ENCODE results near the gene ENTHD1.

ENTHD1 gene

DNA sequence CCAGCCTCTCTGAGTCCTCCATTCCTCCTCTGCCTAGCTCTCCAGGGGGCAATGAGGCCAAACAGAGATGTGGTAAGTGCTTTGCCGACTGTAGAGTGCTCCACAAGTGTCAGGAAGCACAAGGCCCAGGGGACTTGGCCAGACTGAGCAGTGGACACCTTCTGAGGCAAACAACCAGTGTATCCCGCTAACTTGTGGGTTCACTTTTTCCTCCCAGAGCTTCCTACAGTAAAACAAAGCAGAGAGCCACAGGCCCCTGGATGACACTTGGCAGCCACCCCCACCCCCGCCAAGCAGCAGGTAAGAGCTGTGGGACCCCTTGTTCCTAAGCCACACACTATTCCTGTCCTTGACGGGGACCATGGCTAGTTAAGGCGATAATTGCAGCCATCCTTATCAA lies 162.1 kb downstream of the ENTHD1 start:
- no peak overlapping the region for H3K9ac ChIP-seq (ENCODE audit: low read length)
- H3K27me3 ChIP-seq (ENCODE audit: control insufficient read depth, insufficient read depth, low read length) = peaks cover 7% of the 10 kb centered on the region
- H3K36me3 ChIP-seq (ENCODE audit: control insufficient read depth, insufficient read depth, low read length) = no peaks in the 10 kb centered on the region
- no peaks in the 10 kb centered on the region for H3K4me1 ChIP-seq (ENCODE audit: control insufficient read depth, insufficient read depth, low read length)
- H3K4me3 ChIP-seq (ENCODE audit: low read length) = no peak overlapping the region
- no peaks in the 10 kb centered on the region for H3K9me3 ChIP-seq (ENCODE audit: control insufficient read depth, low read length)

DNA sequence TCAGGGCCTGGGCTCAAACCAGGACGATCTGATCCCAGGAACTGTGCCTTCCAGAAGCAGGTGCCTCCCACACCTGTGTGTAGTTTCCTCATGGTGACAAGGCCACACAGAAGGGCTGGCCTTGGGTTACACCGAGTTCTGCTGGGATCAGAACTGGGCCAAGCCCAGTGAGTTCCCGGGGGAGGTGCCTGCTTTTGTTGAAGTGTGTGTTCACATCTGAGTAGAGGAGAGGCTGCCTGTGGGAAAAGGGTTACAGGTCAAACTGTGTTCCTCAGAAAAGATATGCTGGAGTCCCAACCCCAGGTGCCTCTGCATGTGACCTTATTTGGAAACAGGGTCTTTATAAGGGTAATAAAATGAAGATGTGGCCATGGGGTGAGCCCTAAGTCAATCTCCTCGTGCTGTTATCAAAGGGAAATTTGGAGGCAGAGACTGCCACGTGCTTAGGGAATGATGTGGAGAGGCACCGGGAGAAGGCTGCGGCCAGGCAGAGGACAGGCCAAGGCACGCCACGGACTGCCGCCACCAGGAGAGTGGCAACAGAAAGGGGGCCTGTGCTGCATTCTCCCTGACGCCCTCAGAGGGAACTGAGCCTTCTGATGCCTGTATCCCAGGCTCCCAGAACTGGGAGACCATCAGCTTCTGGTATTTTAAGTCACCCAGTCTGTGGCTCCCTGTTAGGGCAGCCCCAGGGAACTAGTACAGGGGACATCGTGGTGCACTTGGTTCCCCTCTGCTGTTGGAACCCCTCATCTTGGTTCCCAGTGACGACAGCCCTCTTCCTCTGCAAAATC lies 164.2 kb downstream of the ENTHD1 start:
- Histone ChIP-seq H3K9me3 (ENCODE audit: control insufficient read depth, low read length) (no peaks in the 10 kb centered on the region), H3K9ac (ENCODE audit: low read length) (no peak overlapping the region), H3K27me3 (ENCODE audit: control insufficient read depth, insufficient read depth, low read length) (peaks cover 10% of the 10 kb centered on the region), H3K4me3 (ENCODE audit: low read length) (no peak overlapping the region), H3K4me1 (ENCODE audit: control insufficient read depth, insufficient read depth, low read length) (peaks cover 5% of the 10 kb centered on the region), H3K36me3 (ENCODE audit: control insufficient read depth, insufficient read depth, low read length) (no peaks in the 10 kb centered on the region)

DNA sequence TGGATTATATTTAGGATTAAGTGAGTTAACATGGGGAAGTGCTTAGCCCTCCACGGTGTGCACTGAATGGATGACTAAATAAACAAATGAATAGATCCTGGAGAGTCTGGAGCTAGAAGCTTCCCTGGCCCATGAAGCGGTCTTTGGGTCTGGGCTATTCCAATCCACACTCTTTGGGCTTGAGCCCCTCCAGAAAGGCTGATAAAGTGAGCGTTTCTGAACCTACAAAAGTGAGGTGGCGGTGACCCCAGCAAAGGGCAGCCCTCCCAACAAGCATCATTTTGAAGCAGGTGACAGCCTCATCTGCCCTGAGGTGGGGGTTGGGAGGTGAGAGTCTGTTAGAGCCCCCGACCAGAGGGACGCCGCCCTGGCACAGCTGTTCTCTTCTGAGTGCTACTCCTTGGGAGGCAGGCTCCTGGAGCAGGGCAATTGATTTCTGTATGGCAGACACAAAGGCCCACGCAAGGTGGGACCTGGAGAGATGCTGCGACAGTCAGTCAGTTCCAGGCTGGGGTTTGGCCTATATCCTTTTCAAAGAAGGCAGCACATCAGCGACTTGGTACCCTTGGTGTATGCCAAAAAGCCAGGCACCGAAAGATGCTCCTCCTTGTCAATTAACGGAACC lies 165.2 kb downstream of the ENTHD1 start:
- H3K36me3 ChIP-seq (ENCODE audit: control insufficient read depth, insufficient read depth, low read length) = no peaks in the 10 kb centered on the region
- no peaks in the 10 kb centered on the region for H3K9me3 ChIP-seq (ENCODE audit: control insufficient read depth, low read length)
- H3K4me3 ChIP-seq (ENCODE audit: low read length) = no peak overlapping the region
- H3K9ac ChIP-seq (ENCODE audit: low read length) = no peak overlapping the region
- peaks cover 10% of the 10 kb centered on the region for H3K27me3 ChIP-seq (ENCODE audit: control insufficient read depth, insufficient read depth, low read length)
- peaks cover 15% of the 10 kb centered on the region for H3K4me1 ChIP-seq (ENCODE audit: control insufficient read depth, insufficient read depth, low read length)

DNA sequence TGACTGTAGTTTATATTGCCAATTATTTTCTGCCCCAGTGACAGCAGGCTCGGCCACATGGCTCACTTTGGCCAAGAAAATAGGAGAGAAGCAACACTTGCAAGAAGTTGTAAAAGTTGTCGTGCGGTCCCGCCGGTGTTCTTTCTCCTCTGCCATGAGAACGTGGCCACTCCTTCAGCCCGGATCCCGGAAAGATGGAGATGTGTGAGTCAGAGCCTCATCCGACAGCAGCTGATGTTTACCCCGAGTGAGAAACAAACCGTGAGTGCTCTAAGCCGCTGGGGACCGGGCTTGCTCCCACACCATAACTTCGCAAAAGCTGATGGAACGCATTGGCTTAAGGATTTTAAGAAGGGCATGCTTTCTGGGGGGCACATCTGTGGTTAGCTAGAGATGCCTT lies 166.0 kb downstream of the ENTHD1 start:
- Histone ChIP-seq H3K27me3 (ENCODE audit: control insufficient read depth, insufficient read depth, low read length) (peaks cover 10% of the 10 kb centered on the region), H3K4me3 (ENCODE audit: low read length) (no peak overlapping the region), H3K9me3 (ENCODE audit: control insufficient read depth, low read length) (no peaks in the 10 kb centered on the region), H3K9ac (ENCODE audit: low read length) (no peak overlapping the region), H3K4me1 (ENCODE audit: control insufficient read depth, insufficient read depth, low read length) (peaks cover 16% of the 10 kb centered on the region), H3K36me3 (ENCODE audit: control insufficient read depth, insufficient read depth, low read length) (no peaks in the 10 kb centered on the region)

DNA sequence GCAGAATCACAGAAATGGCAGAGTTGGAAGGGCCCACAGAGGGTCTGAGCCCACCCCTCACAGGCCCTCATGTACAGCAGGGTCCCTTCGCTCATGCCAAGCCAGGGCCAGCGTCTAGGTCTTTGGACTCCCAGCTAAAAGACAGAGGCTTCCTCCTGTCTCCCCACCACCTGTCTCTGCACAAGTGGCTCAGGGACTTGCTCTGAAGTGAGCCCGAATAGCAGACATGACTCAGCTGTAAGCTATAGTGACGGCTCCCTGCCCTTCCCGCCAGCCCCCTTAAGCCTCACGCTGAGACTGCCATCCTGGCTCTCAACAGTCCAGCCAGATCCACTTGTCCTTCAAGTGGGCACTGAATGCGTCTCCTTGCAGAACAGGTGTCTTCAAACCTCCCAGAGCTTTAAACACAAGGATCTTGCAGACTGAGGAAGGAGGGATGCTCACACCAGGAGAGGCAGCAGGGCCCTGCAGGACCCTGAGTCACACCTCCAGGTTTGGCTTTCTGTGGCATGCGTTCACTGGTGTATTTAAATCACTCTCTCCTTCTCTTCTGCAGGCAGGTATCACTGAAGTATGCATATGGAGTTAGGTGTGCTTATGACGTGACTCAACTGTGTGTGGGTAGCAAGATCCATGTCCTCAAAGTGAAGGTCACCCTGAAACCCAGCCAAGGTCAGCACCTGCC lies 168.1 kb downstream of the ENTHD1 start:
- peaks cover 4% of the 10 kb centered on the region for H3K27me3 ChIP-seq (ENCODE audit: control insufficient read depth, insufficient read depth, low read length)

DNA sequence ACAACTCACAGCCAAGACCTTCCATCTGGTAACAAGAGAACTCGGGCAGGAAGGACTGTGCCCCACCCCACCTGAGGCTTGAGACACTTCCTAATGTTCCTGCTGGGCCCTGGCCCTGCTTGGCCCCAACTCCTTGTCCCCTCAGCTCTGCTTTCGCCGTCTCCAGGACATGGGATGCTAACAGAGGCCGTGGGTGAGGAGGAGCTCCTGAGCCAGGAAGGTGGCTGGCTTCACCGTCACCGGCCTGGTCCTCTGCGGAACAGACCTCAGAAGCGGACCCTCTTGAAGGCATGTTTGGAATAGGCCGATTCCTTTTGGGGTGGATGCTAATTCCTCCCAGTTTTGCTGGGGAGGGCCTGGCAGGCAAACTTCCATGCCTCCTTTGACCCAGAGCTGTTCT lies 168.7 kb downstream of the ENTHD1 start:
- Histone ChIP-seq H3K4me1 (ENCODE audit: control insufficient read depth, insufficient read depth, low read length) (peaks cover 19% of the 10 kb centered on the region), H3K27me3 (ENCODE audit: control insufficient read depth, insufficient read depth, low read length) (peaks cover 4% of the 10 kb centered on the region), H3K4me3 (ENCODE audit: low read length) (no peak overlapping the region), H3K9ac (ENCODE audit: low read length) (no peak overlapping the region), H3K9me3 (ENCODE audit: control insufficient read depth, low read length) (no peaks in the 10 kb centered on the region), H3K36me3 (ENCODE audit: control insufficient read depth, insufficient read depth, low read length) (no peaks in the 10 kb centered on the region)

More for the DNA sequence above, 168.1 kb downstream of the ENTHD1 start:
- Histone ChIP-seq H3K4me3 (ENCODE audit: low read length) (no peak overlapping the region), H3K4me1 (ENCODE audit: control insufficient read depth, insufficient read depth, low read length) (peaks cover 16% of the 10 kb centered on the region), H3K36me3 (ENCODE audit: control insufficient read depth, insufficient read depth, low read length) (no peaks in the 10 kb centered on the region), H3K9me3 (ENCODE audit: control insufficient read depth, low read length) (no peaks in the 10 kb centered on the region), H3K9ac (ENCODE audit: low read length) (no peak overlapping the region)

DNA sequence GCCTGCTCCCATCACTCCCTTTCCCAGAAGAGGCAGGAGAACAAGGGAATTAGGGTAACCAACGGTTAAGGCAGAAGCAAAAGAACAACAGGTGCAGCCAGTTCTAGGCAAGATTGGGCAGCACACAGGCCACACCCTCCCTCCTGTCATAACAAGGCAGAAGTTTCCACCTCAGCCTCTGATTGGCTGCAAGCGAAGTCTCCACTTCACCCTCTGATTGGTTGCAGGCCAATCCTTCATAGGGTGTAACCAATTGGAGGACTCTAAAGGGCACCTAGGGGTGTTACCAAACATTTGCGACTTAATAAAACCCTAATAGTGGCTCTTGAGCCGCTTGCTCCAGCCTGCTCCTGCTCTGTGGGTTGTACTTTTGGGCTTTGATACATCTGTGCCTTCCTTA lies 169.2 kb downstream of the ENTHD1 start:
- Histone ChIP-seq H3K4me3 (ENCODE audit: low read length) (no peak overlapping the region), H3K9ac (ENCODE audit: low read length) (no peak overlapping the region), H3K4me1 (ENCODE audit: control insufficient read depth, insufficient read depth, low read length) (peaks cover 20% of the 10 kb centered on the region), H3K9me3 (ENCODE audit: control insufficient read depth, low read length) (no peaks in the 10 kb centered on the region), H3K36me3 (ENCODE audit: control insufficient read depth, insufficient read depth, low read length) (no peaks in the 10 kb centered on the region), H3K27me3 (ENCODE audit: control insufficient read depth, insufficient read depth, low read length) (peaks cover 4% of the 10 kb centered on the region)

DNA sequence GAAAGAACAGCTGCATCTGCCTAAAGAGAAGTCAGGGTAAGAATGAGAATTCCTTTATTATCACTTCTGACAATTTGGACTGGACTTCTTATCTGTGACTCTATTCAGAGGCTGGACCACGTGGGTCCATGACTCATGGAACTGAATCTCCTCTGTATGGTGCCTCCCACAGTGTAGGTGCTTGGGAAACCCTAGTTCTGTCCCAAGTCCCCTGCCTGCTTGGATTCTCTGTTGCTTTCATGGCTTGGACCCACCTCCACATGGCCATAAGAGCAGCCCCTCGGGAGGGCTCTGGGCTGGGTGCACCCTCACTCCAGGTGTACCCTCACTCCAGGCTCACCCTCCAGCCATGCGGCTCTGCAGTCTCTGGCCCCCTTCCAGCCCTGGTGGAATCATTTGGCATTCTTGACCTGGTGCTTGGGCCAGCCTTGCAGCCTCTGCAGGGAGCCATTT lies 169.6 kb downstream of the ENTHD1 start:
- H3K27me3 ChIP-seq (ENCODE audit: control insufficient read depth, insufficient read depth, low read length) = peaks cover 4% of the 10 kb centered on the region
- H3K4me1 ChIP-seq (ENCODE audit: control insufficient read depth, insufficient read depth, low read length) = peaks cover 20% of the 10 kb centered on the region
- H3K36me3 ChIP-seq (ENCODE audit: control insufficient read depth, insufficient read depth, low read length) = no peaks in the 10 kb centered on the region
- H3K9me3 ChIP-seq (ENCODE audit: control insufficient read depth, low read length) = no peaks in the 10 kb centered on the region
- H3K4me3 ChIP-seq (ENCODE audit: low read length) = no peak overlapping the region
- no peak overlapping the region for H3K9ac ChIP-seq (ENCODE audit: low read length)

DNA sequence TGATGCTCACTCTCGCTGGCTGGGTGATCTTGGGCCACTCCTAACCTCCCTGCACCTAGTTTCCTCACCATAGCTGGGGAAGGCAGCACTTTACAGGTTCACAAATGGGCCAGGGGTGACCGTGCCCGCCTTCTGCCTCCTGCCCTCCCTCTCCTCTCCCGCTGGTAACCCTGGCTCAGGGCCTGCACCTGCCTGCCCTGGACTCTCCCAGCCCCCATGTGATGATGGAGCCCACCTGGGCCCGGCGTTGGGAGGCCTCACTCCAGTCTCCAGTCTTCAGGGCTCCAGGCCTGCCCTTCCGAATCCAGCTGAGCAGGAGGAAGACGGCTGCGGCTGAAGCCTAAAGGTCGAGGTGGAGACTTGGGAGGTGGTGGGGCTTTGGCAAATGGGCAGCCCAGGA lies 170.1 kb downstream of the ENTHD1 start:
- Histone ChIP-seq H3K36me3 (ENCODE audit: control insufficient read depth, insufficient read depth, low read length) (no peaks in the 10 kb centered on the region), H3K9ac (ENCODE audit: low read length) (no peak overlapping the region), H3K4me1 (ENCODE audit: control insufficient read depth, insufficient read depth, low read length) (peaks cover 20% of the 10 kb centered on the region), H3K27me3 (ENCODE audit: control insufficient read depth, insufficient read depth, low read length) (peaks cover 4% of the 10 kb centered on the region), H3K9me3 (ENCODE audit: control insufficient read depth, low read length) (no peaks in the 10 kb centered on the region), H3K4me3 (ENCODE audit: low read length) (no peak overlapping the region)

DNA sequence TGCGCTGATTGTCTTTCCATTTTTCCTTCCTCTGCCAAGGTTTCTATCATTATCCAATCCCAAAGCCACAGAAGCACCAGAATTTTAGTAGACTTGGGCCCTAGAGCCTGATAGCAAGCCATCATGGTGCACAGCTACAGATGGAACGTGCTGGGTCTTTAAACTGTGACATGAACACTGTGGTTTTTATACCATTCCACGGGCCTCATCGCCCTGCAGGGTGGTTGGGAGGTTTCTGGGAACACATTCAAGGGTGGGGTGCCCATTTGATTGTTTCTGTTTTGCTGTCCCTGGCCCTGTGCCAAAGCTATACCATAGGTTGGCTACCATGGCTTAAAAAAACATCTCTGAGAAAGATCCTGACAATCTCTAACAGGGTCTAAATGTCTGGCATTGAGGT lies 171.1 kb downstream of the ENTHD1 start:
- Histone ChIP-seq H3K4me3 (ENCODE audit: low read length) (no peak overlapping the region), H3K36me3 (ENCODE audit: control insufficient read depth, insufficient read depth, low read length) (no peaks in the 10 kb centered on the region), H3K9me3 (ENCODE audit: control insufficient read depth, low read length) (no peaks in the 10 kb centered on the region), H3K27me3 (ENCODE audit: control insufficient read depth, insufficient read depth, low read length) (peaks cover 4% of the 10 kb centered on the region), H3K4me1 (ENCODE audit: control insufficient read depth, insufficient read depth, low read length) (peaks cover 20% of the 10 kb centered on the region), H3K9ac (ENCODE audit: low read length) (no peak overlapping the region)

DNA sequence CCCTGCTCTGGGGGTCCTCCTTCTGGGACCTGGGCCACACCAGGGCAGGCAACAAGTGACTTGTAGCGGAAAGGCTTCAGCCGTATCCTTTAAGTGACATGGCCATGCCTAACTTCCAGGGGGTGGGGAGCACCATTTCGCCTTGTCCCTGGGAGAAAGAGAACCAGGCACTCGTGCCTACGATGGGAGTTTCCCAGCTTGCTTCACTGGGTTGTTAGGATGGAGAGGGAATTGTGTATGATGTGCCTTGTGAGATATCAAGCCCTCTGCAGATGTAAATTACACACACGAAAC lies 171.6 kb downstream of the ENTHD1 start:
- no peaks in the 10 kb centered on the region for H3K9me3 ChIP-seq (ENCODE audit: control insufficient read depth, low read length)
- no peaks in the 10 kb centered on the region for H3K36me3 ChIP-seq (ENCODE audit: control insufficient read depth, insufficient read depth, low read length)
- peaks cover 20% of the 10 kb centered on the region for H3K4me1 ChIP-seq (ENCODE audit: control insufficient read depth, insufficient read depth, low read length)
- H3K27me3 ChIP-seq (ENCODE audit: control insufficient read depth, insufficient read depth, low read length) = peaks cover 4% of the 10 kb centered on the region
- H3K9ac ChIP-seq (ENCODE audit: low read length) = no peak overlapping the region
- no peak overlapping the region for H3K4me3 ChIP-seq (ENCODE audit: low read length)

Data from mucosa of stomach (tissue), 1 donor.